RWPE1 (cell line): ENCODE data around the gene TEX19.
"Not testable (repeated sequence)": the region's sequence is repeated elsewhere in the genome, so short reads cannot be mapped to it uniquely, and the experiment has no call there.

ENCODE experiments used
- CTCF ChIA-PET: fragments of 350-600 bp; sonication (Branson Sonifier 250); formaldehyde crosslinking; extraction: SDS; loops from one replicate; lab custom pipeline; 2021; lab: Yijun Ruan, JAX
- POLR2A ChIA-PET: fragments of 400-600 bp; formaldehyde crosslinking; extraction: SDS; loops from one replicate; lab custom pipeline; 2020; ENCODE audit warnings: antibody characterized with exemption; ENCODE audit not compliant: low non-redundant PET; lab: Yijun Ruan, JAX
- DNase-seq: peaks from one replicate; pipeline ENCODE4 v3.0.0; 2012; ENCODE audit warnings: low spot score
- H3K27ac ChIP-seq: fragments of 450-650 bp; 2 replicates; pipeline ENCODE4 v1.5.1; 2017
- CTCF ChIP-seq: fragments of 450-650 bp; conservative IDR thresholded peaks from 2 replicates; pipeline ENCODE4 v1.5.1; 2017; ENCODE audit warnings: low read depth, mild to moderate bottlenecking

TEX19 gene

GRCh38 chr17:82344175-82344907 is 14.7 kb upstream of the TEX19 start:
- no peak for DNase-seq

GRCh38 chr17:82345151-82345976 is 13.7 kb upstream of the TEX19 start:
- H3K27ac ChIP-seq: no peak overlapping the region
- POLR2A ChIA-PET: no interaction called here
- CTCF ChIA-PET: no interaction called here
- no peak for TF ChIP-seq CTCF
- no peak for DNase-seq

More at GRCh38 chr17:82344175-82344907, 14.7 kb upstream of the TEX19 start:
- ChIA-PET CTCF (no interaction called here), POLR2A (interaction anchor here (1.1 kb wide), 1 partner anchor 99 kb away, joined by 3 read pairs; no protein-coding TSS in a partner anchor)
- no peak for TF ChIP-seq CTCF
- no peak overlapping the region for H3K27ac ChIP-seq

- TF ChIP-seq CTCF: no peak
Observed at GRCh38 chr17:82346342-82347300, 12.4 kb upstream of the TEX19 start.

GRCh38 chr17:82347994-82348393 is 11.1 kb upstream of the TEX19 start:
- H3K27ac ChIP-seq, DNase-seq, POLR2A ChIA-PET, CTCF ChIA-PET: not testable (repeated sequence)

More at GRCh38 chr17:82346342-82347300, 12.4 kb upstream of the TEX19 start:
- ChIA-PET POLR2A (interaction anchor here (0.7 kb wide), 1 partner anchor 12 kb away, joined by 3 read pairs; no protein-coding TSS in a partner anchor), CTCF (no interaction called here)
- H3K27ac ChIP-seq: no peak overlapping the region; the same call in 1 of the 2 replicates
- DNase-seq: no peak

- POLR2A ChIA-PET: no interaction called here
- H3K27ac ChIP-seq: no peak overlapping the region
- no peak for TF ChIP-seq CTCF
- no peak for DNase-seq
- CTCF ChIA-PET: interaction anchor here (0.5 kb wide), 1 partner anchor 119 kb away, joined by 3 read pairs; no protein-coding TSS in a partner anchor
Observed at GRCh38 chr17:82348434-82348833, 10.6 kb upstream of the TEX19 start.

GRCh38 chr17:82348866-82349265 is 10.2 kb upstream of the TEX19 start:
- H3K27ac ChIP-seq: no peak overlapping the region
- POLR2A ChIA-PET: interaction anchor here (0.6 kb wide), 1 partner anchor 62 kb away, joined by 3 read pairs; no protein-coding TSS in a partner anchor
- CTCF ChIA-PET: interaction anchor here (0.5 kb wide), 1 partner anchor 119 kb away, joined by 3 read pairs; no protein-coding TSS in a partner anchor
- no peak for TF ChIP-seq CTCF
- DNase-seq: no peak
